GM19468 (cell line): ENCODE measurements around the gene GAB2.
"Not testable (repeated sequence)": the region's sequence is repeated elsewhere in the genome, so short reads cannot be mapped to it uniquely, and the experiment has no call there.

Experiments
- ATAC-seq: cut with Tn5 transposase; IDR thresholded peaks from one replicate; pipeline ENCODE4 v1.9.1; 2021; ENCODE audit warnings: mild to moderate bottlenecking, moderate library complexity, moderate number of reproducible peaks; ENCODE audit not compliant: unreplicated experiment; ENCODE audit errors: extremely low read depth

The GAB2 gene

DNA sequence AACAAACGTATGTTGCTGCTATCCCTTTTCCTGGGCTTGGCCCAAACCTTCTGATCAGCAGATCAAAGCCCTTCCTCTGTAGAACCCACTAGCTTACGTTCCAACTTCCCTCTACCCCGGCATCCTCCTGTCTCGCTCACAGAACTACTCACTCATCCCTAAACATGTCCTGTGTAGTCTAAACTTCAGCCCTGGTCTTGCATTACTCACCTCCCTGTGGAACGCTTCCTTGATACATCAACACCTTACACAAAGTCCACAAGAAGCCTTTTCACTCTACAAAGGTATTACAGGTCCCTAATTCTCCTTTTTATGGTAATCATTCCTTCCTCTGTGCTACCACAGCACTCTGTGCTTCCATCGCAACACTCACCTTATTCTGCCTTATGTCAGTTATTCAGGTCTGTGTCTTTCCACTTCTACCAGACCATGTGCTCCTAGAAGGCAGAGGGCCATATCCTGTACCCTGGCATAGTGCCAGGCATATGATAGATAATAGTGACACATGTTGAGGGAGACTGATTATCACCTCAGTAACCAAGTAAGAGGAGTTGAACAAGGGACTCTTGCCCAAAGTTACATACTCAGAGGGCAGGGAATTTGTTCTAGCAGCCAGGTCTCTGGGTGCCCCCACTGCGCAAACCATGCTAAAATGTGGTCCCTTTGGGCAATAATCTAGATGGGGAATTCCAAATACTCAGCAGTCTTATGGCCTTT is 187.3 kb downstream of the GAB2 start:
- no peak for ATAC-seq

DNA sequence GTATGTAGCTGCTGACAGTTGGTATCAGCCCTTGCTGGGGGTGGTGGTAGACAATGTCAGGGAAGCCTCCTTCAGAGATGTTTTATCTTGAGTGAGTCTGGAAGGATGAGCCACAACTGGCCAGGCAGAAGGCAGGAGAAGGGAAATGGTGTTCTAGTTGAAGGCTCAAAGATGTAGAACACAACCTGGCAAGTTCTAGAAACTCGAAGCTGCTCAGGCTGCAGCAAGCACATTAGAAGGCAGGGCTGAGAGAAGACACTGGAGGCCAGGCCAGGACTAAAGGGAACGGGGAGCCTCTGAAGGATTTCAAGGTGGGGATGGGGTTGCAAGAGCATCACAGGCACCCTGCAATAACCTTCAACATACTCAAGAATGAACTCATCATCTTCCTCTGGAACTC is 188.5 kb downstream of the GAB2 start:
- no peak for ATAC-seq

DNA sequence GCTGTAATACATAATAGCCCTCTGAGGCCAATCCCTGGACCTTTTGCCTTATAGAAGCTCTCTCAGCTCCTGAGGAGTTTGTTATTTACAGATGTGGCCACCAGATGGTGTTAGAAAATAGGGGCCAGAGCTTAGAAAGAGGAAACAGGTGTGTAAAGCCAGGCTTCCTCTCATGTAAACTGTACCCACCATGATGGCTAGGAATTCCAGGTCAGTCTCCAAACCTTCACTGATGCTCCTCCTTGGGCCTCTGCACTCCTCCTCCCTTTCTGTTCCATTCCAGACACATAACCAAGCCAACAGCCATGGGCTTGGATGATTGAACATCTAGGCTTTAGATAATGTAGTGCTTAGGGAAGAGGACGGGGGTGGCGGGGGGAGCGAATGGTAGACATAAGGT is 189.2 kb downstream of the GAB2 start:
- ATAC-seq: peak; percentile 43

DNA sequence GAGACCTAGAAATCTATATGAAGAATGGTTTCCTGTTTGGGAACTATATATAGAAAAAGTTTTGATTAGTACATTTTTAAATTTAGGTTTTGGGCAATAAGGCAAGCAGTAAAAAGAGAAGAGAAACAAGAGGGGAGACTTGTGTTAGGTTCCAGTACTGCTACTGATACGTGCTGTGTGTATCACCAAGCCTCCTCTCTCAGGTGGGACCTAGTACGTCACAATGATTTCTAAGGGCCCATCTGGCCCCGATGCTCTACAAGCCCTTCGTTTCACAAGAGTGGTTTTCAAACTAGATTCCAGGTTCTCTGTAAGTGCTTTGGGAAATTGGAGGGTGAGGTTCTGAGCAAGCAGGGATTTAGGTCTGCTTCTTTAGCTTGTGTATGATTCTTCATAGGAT is 189.7 kb downstream of the GAB2 start:
- no peak for ATAC-seq

DNA sequence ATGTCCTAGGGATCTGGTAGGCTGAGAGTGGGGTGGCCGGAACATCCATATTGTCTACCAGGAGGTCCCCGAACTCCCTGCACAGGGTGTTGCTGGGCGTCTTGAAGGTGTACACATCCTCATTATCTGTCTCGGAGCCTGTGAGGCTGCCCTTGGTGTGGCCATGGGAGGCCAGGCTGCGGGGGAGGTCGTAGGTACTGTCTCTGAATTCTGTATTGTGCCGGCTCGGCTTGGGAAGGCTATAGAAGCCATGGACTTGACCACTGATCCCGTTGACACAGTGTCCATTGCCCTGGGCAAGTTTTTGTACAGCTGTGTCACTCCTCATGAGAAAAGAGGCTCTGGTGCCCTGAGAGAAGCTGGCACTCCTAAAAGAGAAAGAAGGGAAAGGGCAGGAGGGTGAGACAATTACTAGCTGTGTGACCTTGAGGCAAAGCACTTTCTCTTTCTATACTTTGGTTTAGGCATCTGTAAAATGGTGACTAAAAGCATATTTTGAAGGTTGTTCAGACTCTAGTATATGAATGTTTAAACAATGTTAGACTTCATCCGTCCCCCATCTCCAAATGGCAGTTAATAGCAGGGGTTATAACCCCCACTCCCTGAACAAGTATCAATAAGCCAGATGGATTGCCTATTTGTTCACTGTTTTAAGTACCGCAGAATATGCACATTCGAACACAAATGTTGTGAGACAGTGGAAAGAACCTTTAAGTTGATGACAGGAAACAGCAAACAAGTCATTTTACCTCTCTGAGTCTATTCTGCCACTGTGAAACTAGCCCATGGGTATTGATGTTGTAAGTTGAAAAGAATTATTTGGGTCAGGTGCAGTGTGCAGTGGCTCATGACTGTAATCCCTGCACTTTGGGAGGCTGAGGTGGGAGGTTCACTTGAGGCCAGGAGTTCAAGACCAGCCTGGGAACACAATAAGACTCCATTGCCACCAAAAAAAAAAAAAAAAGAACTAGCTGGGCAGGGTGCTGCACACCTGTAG is 190.6 kb downstream of the GAB2 start:
- ATAC-seq: no peak

DNA sequence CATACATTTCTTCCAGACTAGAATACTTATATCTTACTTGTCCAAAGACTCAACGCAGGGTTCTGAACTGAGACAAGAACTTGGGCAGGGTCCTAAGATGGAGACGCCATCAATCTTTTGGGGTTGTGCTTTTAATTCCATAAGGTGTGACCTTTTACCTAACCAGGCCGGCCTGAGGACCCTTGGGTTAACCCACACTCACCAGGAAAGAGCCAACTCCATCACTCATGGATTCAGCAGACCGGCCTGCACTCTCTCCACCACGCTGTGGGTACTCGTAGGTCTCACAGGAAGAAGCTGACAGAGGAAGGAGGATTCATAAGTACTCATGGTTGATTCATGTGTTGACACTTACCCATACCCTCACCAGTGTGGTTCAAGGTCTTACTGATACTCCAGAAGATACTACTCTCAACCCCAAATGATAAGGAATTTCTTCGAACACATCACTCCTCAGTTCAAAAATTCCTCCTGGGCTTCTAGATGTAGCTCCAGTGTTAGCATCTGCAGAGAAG is 192.7 kb downstream of the GAB2 start:
- no peak for ATAC-seq

DNA sequence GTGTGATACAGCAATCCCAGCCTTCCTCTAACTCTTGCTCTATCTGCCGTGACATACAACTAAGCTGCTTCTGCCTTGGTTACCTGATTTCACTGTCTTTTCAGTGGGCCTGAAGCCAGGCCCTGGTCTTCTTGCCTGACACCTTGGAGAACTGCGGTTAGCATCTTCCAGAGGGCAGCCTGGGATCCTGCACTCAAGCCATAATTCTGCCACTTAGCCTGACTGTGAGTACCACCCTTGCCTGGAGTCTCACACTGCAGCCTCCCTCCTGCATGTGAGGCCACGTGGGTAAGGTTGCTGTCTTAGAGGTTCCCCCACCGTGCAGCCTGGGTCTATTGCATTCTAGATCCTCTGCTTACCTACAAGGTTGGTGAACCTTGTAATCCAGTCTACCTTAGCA is 193.1 kb downstream of the GAB2 start:
- no peak for ATAC-seq

DNA sequence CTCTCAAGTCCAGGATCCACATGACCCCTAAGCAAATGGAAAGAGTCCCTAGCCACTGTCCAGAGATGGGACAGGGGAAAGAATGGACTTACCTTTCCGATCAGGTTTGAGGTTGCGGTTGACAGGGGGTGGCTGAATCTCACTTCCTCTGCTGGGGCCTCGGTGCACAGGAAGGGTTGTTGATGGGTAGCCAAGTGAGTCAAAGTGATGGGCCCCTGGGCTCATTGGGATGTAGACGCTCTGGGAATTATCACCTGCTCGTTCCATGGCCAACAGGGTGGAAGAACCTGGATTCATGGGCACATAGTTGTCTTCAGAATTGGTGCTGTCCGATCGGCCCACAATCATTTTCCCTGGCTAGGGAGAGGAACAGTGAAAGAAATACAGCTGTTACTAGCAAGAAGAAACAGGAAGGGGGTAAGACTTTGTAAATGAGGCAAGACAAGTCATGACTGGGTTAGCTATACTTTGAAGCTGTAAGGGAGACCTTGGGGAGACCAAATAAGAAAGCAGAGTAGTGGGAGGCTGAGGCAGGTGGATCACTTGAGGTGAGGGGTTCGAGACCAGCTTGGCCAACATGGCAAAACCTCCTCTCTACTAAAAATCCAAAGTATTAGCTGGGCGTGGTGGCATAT is 194.2 kb downstream of the GAB2 start:
- ATAC-seq: peak; percentile 26

DNA sequence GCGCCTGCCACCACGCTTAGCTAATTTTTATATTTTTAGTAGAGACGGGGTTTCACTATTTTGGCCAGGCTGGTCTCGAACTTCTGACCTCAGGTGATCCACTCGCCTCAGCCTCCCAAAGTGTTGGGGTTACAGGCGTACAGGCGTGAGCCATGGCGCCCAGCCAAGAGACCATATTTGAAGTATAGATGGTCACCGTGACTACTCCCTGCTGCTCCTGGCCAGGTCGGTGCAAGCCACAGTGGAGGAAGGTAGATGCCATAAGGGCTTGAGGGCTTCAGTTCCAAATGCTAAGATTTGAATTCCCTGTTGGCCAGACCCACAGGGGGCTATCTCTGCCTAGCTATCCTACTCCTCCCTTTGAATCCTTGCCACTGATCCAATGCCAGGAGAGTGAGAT is 194.9 kb downstream of the GAB2 start:
- not testable (repeated sequence) for ATAC-seq

DNA sequence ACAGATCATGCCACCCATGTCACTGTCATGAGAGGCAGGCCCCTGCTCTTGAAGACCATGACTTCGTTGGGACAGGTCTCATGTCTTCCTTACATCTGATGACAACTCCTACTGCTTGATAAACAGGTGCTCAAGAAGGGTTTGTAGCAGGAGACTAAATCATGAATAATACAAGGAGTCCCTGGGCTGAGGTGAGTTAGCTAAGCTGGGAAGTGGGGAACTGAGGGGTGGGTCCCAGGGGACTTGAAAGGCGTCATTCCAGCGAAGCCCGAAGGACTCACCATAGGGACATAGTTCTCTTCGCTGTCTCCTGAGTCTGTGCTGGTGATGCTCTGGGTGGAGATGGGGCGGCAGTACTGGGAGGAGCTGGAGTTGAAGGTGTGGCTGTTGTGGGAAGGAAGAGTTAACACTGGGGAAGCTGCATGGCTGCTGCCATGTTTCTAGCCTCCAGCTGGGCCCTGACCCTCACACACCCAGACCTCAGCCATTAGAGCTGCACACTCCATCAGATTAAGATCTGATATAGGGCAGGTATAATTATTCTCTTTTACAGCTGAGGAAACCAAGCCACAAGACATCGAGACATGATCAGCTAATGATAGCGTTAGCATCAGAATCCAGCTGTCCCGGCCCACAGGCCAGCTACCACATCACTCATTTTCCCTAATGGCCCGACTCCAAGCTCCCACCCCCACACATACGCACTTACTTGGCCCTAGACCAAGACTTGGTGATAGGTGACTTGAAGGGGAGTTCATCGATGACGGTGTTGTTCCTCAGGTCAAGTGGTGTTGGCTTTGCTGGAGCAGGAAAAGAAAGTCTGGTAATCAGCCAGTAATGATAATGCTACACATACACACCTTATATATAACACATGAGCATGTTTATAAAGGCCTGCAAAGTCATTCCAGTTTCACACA is 196.0 kb downstream of the GAB2 start:
- no peak for ATAC-seq

DNA sequence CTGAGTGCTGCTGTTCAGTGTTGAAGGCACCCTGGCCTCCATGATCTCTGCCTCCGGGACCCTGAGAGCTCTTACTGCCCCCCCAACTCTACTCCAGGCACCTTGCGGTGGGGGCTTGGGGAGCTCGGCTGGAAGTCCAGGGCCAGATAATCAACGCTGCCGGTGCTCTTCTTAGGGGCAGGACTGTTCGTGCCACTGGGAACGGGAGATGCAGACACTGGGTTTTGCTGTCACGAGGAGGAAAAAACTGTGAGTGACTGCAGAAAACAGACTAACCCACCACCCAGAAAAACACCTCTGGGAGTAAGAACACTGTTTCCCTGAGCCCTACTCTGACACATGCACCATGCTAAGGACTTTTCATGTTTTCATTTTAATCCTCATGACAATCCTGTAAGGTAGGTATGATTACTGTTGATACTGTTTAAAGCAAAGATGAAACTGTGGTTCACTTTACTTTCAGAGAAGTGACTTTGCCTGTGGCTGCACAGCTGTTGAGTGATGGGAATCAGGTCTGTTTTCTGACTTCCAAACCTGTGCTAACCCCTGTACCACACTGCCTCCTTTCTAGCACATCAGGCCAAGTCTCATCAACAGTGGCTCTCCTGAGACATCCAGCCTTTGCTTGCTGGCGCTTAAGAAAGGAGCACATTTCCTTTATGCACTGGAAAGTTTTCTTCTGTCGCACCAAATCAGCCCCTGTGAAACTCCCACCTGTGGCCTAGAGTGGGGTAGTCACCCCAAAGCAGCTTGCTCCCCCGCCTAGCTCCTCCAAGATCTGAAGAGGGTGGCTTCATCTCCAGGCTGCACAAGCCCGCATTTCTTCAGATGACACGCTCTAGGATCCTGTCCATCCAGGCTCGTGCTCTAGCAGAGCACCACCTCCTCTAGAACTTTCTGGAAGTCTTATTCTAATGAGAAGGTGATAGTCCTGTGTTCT is 197.1 kb downstream of the GAB2 start:
- no peak for ATAC-seq

DNA sequence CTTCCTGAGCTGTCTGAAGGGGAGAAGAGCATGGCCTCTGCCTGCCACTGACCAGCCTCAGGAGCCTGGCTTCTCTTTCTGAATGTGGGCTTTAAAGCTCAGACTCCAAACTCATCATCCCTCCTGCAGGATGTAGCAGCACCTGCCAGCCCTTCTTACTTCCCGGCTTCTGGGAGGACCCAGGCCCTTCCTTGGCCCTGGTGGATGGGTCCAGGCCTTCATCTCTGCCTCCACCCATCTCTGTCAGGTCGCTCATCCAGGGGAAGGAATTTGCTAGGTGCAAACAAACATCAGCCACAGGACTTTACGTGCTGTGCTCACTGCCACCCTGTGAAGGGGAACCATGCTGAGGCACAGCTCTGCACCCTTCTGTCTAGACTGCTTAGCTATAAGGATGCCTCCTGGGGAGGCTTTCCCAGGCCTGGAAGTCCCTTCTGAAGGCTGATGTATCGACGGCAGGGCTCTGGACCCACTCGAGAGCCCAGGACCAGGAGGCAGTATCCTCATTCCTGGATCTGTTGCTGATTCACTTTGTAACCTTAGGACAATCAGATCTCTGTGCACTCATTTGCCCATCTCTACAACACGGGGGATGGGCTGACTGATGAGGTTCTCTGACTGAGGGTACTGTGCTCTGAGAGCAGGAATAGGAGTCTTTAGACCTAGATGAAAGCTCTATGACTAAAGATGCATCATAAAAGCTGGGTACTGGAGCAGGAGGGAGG is 198.0 kb downstream of the GAB2 start:
- ATAC-seq: no peak

DNA sequence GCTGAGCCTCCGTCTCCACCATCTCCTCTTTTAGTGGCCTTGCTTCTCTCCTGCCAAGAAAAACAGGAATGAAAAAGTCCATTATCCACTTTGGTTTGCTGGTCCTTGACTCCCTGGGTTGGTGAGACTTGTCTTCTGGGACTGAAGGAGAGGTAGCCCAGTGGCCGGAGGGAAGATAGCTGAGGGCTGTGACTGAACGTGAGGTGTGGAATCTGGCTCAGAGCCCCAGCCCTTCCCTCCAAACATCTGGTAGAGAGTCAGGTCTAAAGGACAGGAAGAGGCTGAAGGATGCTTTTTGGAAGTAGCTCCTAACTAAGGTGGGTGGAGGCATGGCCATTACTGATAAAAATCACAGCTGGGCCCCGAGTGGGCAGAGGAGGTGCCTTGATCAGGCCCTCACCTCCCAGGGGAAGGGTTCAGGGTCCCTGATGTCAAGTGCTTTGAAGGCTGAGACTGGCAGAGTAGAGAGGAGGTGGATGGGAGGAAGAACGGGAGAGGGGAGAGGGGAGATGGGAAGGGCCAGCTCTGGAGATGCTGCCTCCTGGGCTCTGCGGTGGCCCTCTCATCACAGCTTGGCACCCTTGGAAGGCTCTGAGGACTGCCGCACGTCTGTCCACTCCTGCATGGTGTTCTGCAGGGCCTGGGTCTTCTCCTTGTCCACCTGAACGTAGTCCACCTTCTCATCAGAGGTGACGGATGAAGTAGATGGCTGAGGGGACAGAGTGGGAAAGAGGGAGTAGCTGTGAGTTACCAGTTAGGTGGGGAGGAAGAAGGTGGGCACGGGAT is 198.7 kb downstream of the GAB2 start:
- no peak for ATAC-seq

DNA sequence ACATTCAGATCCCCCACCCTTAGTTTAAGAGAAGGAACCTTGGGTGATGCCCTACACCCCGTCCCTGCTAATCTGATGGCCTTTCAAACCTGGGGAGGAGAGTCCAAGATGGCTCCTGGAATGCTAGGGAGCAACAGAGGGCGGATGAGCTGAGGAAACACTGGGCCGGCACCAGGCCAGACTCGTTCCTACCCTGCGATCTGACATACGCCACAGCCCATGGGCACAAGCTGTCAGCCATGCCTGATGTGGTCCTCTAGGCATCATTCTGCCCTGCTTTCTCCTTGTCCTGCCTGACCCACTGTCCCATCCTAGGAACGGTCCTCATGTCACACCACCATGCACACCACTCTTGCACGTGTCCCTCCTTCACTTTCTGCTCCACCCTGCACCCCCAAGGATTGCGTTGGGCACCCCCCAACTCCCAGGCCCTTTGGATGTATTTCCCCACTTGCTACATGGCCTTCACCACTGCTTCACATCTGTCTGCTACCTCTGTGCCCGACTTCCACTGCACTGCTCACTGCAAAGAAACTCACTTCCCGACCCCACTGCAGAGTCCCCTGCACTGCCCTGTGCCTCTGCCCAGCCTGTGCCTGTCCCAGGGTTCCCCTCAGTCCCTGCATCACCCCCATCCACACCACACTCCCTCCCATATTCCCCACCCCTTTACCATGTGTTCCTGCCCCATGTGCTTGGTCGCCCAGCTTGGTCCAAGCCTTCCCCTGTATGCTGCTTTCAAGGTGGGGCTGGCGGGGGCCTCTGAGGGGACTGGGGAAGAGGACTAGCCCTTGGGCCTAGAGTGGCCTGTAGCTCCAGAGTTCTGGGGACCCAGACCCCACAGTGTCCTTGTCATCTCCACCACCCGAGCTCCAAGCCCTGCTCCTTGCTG is 199.7 kb downstream of the GAB2 start:
- no peak for ATAC-seq

DNA sequence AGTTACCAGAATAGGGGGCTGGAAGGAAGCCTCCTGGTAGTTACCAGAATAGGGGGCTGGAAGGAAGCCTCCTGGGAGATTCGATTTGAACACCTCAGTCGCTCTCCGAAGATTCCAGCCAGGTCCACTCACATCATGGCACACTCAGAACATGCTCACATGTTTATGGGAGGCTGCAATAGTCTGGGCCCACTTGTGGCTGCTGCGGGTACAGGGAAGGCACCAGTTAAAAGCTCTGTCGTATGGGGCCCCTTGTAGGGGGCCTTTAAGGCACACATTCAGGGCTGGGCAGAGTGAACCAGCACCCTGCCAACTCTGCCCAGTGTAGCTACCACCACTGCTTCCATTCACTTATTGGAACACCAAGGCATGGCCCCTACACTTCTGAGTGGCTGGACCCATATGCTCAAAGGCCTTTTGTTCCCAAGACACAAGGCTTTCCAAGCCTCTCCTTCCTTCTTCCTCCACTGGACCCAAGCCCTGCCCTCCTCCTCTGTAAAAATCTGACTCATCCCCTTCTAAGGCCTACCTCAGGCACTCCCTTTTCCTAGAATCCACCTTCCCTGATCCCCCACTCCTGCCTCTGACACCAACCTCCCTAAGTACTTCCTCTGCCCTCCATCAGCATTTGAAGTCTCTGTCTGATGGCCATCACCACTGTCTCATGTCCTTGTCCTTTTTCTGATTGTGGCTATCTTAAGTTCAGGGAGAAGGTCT is 200.9 kb downstream of the GAB2 start:
- no peak for ATAC-seq

DNA sequence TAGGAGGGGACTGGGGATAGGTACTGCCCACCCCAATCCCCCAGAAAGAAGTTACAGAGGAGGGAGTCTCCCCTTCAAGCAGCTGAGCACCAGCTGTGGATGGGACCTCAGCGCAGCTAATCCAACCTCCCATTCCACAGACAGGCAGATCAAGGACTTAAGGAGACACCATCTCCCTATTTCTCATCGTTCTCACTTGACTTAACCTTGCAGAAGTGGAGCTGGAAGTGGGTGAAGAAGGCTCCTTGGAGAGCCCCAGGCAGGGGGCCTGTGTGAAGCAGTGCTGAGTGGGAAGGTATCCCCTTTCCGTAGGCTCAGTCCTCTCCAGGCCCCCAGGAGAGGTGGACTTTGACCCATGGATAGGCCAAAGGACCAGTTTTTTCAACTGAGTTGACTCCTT is 201.6 kb downstream of the GAB2 start:
- no peak for ATAC-seq
